AG09309 (cell line): Measurements from ENCODE around the gene DYNC1LI2.

Experiments used
- DNase-seq: peaks from one replicate; pipeline ENCODE4 v3.0.0-alpha.2; 2010; ENCODE audit warnings: low read depth
- H3K4me3 ChIP-seq: 2 replicates; pipeline ENCODE4 v1.5.1; 2011; ENCODE audit warnings: mild to moderate bottlenecking, low read depth, low read length, moderate library complexity; ENCODE audit not compliant: control insufficient read depth
- CTCF ChIP-seq: IDR thresholded peaks from 2 replicates; pipeline ENCODE4 v1.5.1; 2011; ENCODE audit warnings: mild to moderate bottlenecking, low read depth, low read length, inconsistent platforms; ENCODE audit not compliant: insufficient read depth, control insufficient read depth; ENCODE audit errors: missing control alignments

Gene DYNC1LI2

GRCh38 chr16:66741169-66741900 lies 10.1 kb downstream of the DYNC1LI2 start:
- peak; percentile 71 for DNase-seq
- H3K4me3 ChIP-seq = no peak overlapping the region
- no peak for TF ChIP-seq CTCF

- no peak for DNase-seq
- H3K4me3 ChIP-seq = no peak overlapping the region
- no peak for TF ChIP-seq CTCF
These were observed 10.9 kb downstream of the DYNC1LI2 start for GRCh38 chr16:66740533-66740932.

- no peak overlapping the region for H3K4me3 ChIP-seq
- peak; percentile 67 for TF ChIP-seq CTCF
- no peak for DNase-seq
These were observed 11.4 kb downstream of the DYNC1LI2 start for GRCh38 chr16:66740010-66740409.

GRCh38 chr16:66735891-66736290 lies 15.5 kb downstream of the DYNC1LI2 start:
- no peak for TF ChIP-seq CTCF
- H3K4me3 ChIP-seq = no peak overlapping the region
- DNase-seq = no peak

- H3K4me3 ChIP-seq = no peak overlapping the region
- DNase-seq = no peak
- TF ChIP-seq CTCF = no peak
These were observed 20.3 kb downstream of the DYNC1LI2 start for GRCh38 chr16:66731101-66731500.

GRCh38 chr16:66728804-66729203 lies 22.6 kb downstream of the DYNC1LI2 start:
- no peak for TF ChIP-seq CTCF
- H3K4me3 ChIP-seq = no peak overlapping the region
- DNase-seq = no peak
